Measurements from ENCODE around the gene CRHR1.

CRHR1 gene

GRCh38 chr17:45788057-45788456, 3.9 kb downstream of the CRHR1 start:
- DNase-seq (ENCODE audit: low read depth in 1 of 2, low spot score in 1 of 2) = no peak

- no peak for DNase-seq (ENCODE audit: low read depth in 1 of 2, low spot score in 1 of 2)
Measured at GRCh38 chr17:45789874-45790273, 5.8 kb downstream of the CRHR1 start.

GRCh38 chr17:45790296-45790922, 6.3 kb downstream of the CRHR1 start:
- no peak for DNase-seq (ENCODE audit: low read depth in 1 of 2, low spot score in 1 of 2)

- DNase-seq (ENCODE audit: low read depth in 1 of 2, low spot score in 1 of 2) = no peak
Measured at GRCh38 chr17:45791041-45791582, 7.0 kb downstream of the CRHR1 start.

GRCh38 chr17:45791935-45792334, 7.8 kb downstream of the CRHR1 start:
- DNase-seq (ENCODE audit: low read depth in 1 of 2, low spot score in 1 of 2) = no peak

GRCh38 chr17:45792437-45792836, 8.3 kb downstream of the CRHR1 start:
- DNase-seq (ENCODE audit: low read depth in 1 of 2, low spot score in 1 of 2) = no peak

GRCh38 chr17:45792995-45793755, 9.1 kb downstream of the CRHR1 start:
- DNase-seq (ENCODE audit: low read depth in 1 of 2, low spot score in 1 of 2) = no peak

- DNase-seq (ENCODE audit: low read depth in 1 of 2, low spot score in 1 of 2) = no peak
Measured at GRCh38 chr17:45793999-45794540, 9.9 kb downstream of the CRHR1 start.

GRCh38 chr17:45794840-45795239, 10.7 kb downstream of the CRHR1 start:
- DNase-seq (ENCODE audit: low read depth in 1 of 2, low spot score in 1 of 2) = no peak

- DNase-seq (ENCODE audit: low read depth in 1 of 2, low spot score in 1 of 2) = no peak
Measured at GRCh38 chr17:45800816-45801215, 16.7 kb downstream of the CRHR1 start.

GRCh38 chr17:45801421-45801820, 17.3 kb downstream of the CRHR1 start:
- no peak for DNase-seq (ENCODE audit: low read depth in 1 of 2, low spot score in 1 of 2)

GRCh38 chr17:45808845-45809244, 24.7 kb downstream of the CRHR1 start:
- no peak for DNase-seq (ENCODE audit: low read depth in 1 of 2, low spot score in 1 of 2)

GRCh38 chr17:45809499-45809898, 25.4 kb downstream of the CRHR1 start:
- DNase-seq (ENCODE audit: low read depth in 1 of 2, low spot score in 1 of 2) = no peak

- no peak for DNase-seq (ENCODE audit: low read depth in 1 of 2, low spot score in 1 of 2)
Measured at GRCh38 chr17:45812102-45812501, 28.0 kb downstream of the CRHR1 start.

- DNase-seq (ENCODE audit: low read depth in 1 of 2, low spot score in 1 of 2) = no peak
Measured at GRCh38 chr17:45813048-45813725, 29.1 kb downstream of the CRHR1 start.

GRCh38 chr17:45814622-45815606, 30.8 kb downstream of the CRHR1 start:
- DNase-seq (ENCODE audit: low read depth in 1 of 2, low spot score in 1 of 2) = no peak

GRCh38 chr17:45815752-45816151, 31.6 kb downstream of the CRHR1 start:
- no peak for DNase-seq (ENCODE audit: low read depth in 1 of 2, low spot score in 1 of 2)

GRCh38 chr17:45818041-45818440, 33.9 kb downstream of the CRHR1 start:
- DNase-seq (ENCODE audit: low read depth in 1 of 2, low spot score in 1 of 2) = no peak

- DNase-seq (ENCODE audit: low read depth in 1 of 2, low spot score in 1 of 2) = no peak
Measured at GRCh38 chr17:45818699-45819098, 34.6 kb downstream of the CRHR1 start.

GRCh38 chr17:45819632-45820031, 35.5 kb downstream of the CRHR1 start:
- no peak for DNase-seq (ENCODE audit: low read depth in 1 of 2, low spot score in 1 of 2)

Data from activated T-helper 1 cell treated with anti-CD3 and anti-CD28 coated beads, Interleukin-2, amount 50 U/mL, for 16 hours (primary cell).